ENCODE measurements around the gene BOLA1. TPM values are rescaled to one million over a fixed set of nuclear protein-coding genes. Genes with fewer than 3 reads are reported as not detected.
A peak's percentile ranks its signal among the peaks of the same experiment; 100 is the strongest.
"Not testable (repeated sequence)": the region's sequence is repeated elsewhere in the genome, so short reads cannot be mapped to it uniquely, and the experiment has no call there.

BOLA1 gene
- polyA plus RNA-seq (2013): 8.6 and 9.4 TPM in 2 replicates

- Histone ChIP-seq H3K9ac (ENCODE audit: low read length) (peak within 1 kb of the TSS; percentile 59), H2BK12ac (ENCODE audit: low read length) (peak within 1 kb of the TSS; percentile 5), H3K27ac (ENCODE audit: low read depth, low read length) (peak within 1 kb of the TSS; percentile 35), H2AFZ (ENCODE audit: insufficient read depth, low read length, poor library complexity) (peak within 1 kb of the TSS; percentile 59), H3K9me3 (ENCODE audit: insufficient read depth, low read depth, low read length) (no peaks in the 10 kb centered on the region), H2BK120ac (ENCODE audit: insufficient read depth, low read length, poor library complexity) (peak within 1 kb of the TSS; percentile 49), H3K4me1 (ENCODE audit: control insufficient read depth in 1 of 2, insufficient read depth in 2 of 2, low read length in 2 of 2) (peaks cover 11 to 20% of the 10 kb centered on the region in 2 experiments), H3K23ac (ENCODE audit: low read length) (no peak within 1 kb of the TSS), H3K4ac (ENCODE audit: low read depth, low read length) (peak within 1 kb of the TSS; percentile 33), H3K79me2 (ENCODE audit: control insufficient read depth, insufficient read depth, low read length, poor library complexity) (peaks cover 4% of the 10 kb centered on the region), H4K91ac (ENCODE audit: low read depth, low read length) (peak within 1 kb of the TSS; percentile 81), H4K8ac (ENCODE audit: low read depth, low read length) (peak within 1 kb of the TSS; percentile 86), H3K14ac (ENCODE audit: low read length) (peak within 1 kb of the TSS; percentile 10), H3K18ac (ENCODE audit: low read length) (peak within 1 kb of the TSS; percentile 53), H2BK5ac (ENCODE audit: low read depth, low read length, poor library complexity) (peak within 1 kb of the TSS; percentile 15), H3K27me3 (ENCODE audit: insufficient read depth, low read length) (no peaks in the 10 kb centered on the region), H2AK5ac (ENCODE audit: low read length) (peak within 1 kb of the TSS; percentile 50), H3K4me3 (ENCODE audit: low read depth, low read length) (peak within 1 kb of the TSS; percentile 70), H3K79me1 (ENCODE audit: low read length) (peaks cover 6% of the 10 kb centered on the region), H3K4me2 (ENCODE audit: low read length) (peak within 1 kb of the TSS; percentile 66), H3K36me3 (ENCODE audit: control insufficient read depth in 1 of 2, insufficient read depth in 2 of 2, low read length in 2 of 2) (no peaks in the 10 kb centered on the region), H4K12ac (ENCODE audit: low read depth, low read length) (peak within 1 kb of the TSS; percentile 48)
- no CpG with 5 or more reads among the region's 65 CpGs for WGBS (ENCODE audit: extremely low coverage, insufficient coverage, insufficient read length)
- peak; percentile 86 to 93 for DNase-seq
Measured at GRCh38 chr1:149899460-149900284, at the start of gene BOLA1. TSS of gene BOLA1 (plus strand) at chr1:149899568. CDS start at chr1:149900060, 492 bp downstream.

GRCh38 chr1:149849947-149850360 is 49.4 kb upstream of the BOLA1 start:
- peak overlapping the region; percentile 66 for H3K4me2 ChIP-seq (ENCODE audit: low read length)
- no peak overlapping the region for H4K8ac ChIP-seq (ENCODE audit: low read depth, low read length)
- peak overlapping the region; percentile 55 for H3K9ac ChIP-seq (ENCODE audit: low read length)
- H4K91ac ChIP-seq (ENCODE audit: low read depth, low read length): no peak overlapping the region
- no peak overlapping the region for H2BK12ac ChIP-seq (ENCODE audit: low read length)
- H3K79me1 ChIP-seq (ENCODE audit: low read length): no peaks in the 10 kb centered on the region
- H3K23ac ChIP-seq (ENCODE audit: low read length): no peak overlapping the region
- H3K27me3 ChIP-seq (ENCODE audit: insufficient read depth, low read length): no peaks in the 10 kb centered on the region
- H3K4me1 ChIP-seq (ENCODE audit: control insufficient read depth in 1 of 2, insufficient read depth in 2 of 2, low read length in 2 of 2): peaks cover 0 to 6% of the 10 kb centered on the region in 2 experiments
- H2BK120ac ChIP-seq (ENCODE audit: insufficient read depth, low read length, poor library complexity): no peak overlapping the region
- no peak overlapping the region for H4K12ac ChIP-seq (ENCODE audit: low read depth, low read length)
- no peak overlapping the region for H2AFZ ChIP-seq (ENCODE audit: insufficient read depth, low read length, poor library complexity)
- H3K4me3 ChIP-seq (ENCODE audit: low read depth, low read length): peak overlapping the region; percentile 59
- peaks cover 3% of the 10 kb centered on the region for H3K79me2 ChIP-seq (ENCODE audit: control insufficient read depth, insufficient read depth, low read length, poor library complexity)
- H3K9me3 ChIP-seq (ENCODE audit: insufficient read depth, low read depth, low read length): no peaks in the 10 kb centered on the region
- no peak overlapping the region for H2AK5ac ChIP-seq (ENCODE audit: low read length)
- peak in 1 of 2 donors; percentile 8 for DNase-seq
- H3K36me3 ChIP-seq (ENCODE audit: control insufficient read depth in 1 of 2, insufficient read depth in 2 of 2, low read length in 2 of 2): no peaks in the 10 kb centered on the region
- H3K14ac ChIP-seq (ENCODE audit: low read length): no peak overlapping the region
- H2BK5ac ChIP-seq (ENCODE audit: low read depth, low read length, poor library complexity): no peak overlapping the region
- no peak overlapping the region for H3K18ac ChIP-seq (ENCODE audit: low read length)
- peak overlapping the region; percentile 17 for H3K27ac ChIP-seq (ENCODE audit: low read depth, low read length)
- no peak overlapping the region for H3K4ac ChIP-seq (ENCODE audit: low read depth, low read length)
- no CpG with 5 or more reads among the region's 9 CpGs for WGBS (ENCODE audit: extremely low coverage, insufficient coverage, insufficient read length)

GRCh38 chr1:149850732-149851345 is 48.5 kb upstream of the BOLA1 start:
- not testable (repeated sequence) for H3K4me1 ChIP-seq (ENCODE audit: control insufficient read depth in 1 of 2, insufficient read depth in 2 of 2, low read length in 2 of 2); H3K27me3 ChIP-seq (ENCODE audit: insufficient read depth, low read length); H3K79me1 ChIP-seq (ENCODE audit: low read length); H4K8ac ChIP-seq (ENCODE audit: low read depth, low read length); H2BK12ac ChIP-seq (ENCODE audit: low read length); H3K9me3 ChIP-seq (ENCODE audit: insufficient read depth, low read depth, low read length); H3K4me2 ChIP-seq (ENCODE audit: low read length); H3K14ac ChIP-seq (ENCODE audit: low read length); H2AK5ac ChIP-seq (ENCODE audit: low read length); H2BK120ac ChIP-seq (ENCODE audit: insufficient read depth, low read length, poor library complexity); H2AFZ ChIP-seq (ENCODE audit: insufficient read depth, low read length, poor library complexity); H3K27ac ChIP-seq (ENCODE audit: low read depth, low read length); H3K9ac ChIP-seq (ENCODE audit: low read length); H3K4me3 ChIP-seq (ENCODE audit: low read depth, low read length); H4K91ac ChIP-seq (ENCODE audit: low read depth, low read length); H4K12ac ChIP-seq (ENCODE audit: low read depth, low read length); H3K18ac ChIP-seq (ENCODE audit: low read length); DNase-seq; H3K23ac ChIP-seq (ENCODE audit: low read length); H2BK5ac ChIP-seq (ENCODE audit: low read depth, low read length, poor library complexity); H3K79me2 ChIP-seq (ENCODE audit: control insufficient read depth, insufficient read depth, low read length, poor library complexity); H3K4ac ChIP-seq (ENCODE audit: low read depth, low read length); H3K36me3 ChIP-seq (ENCODE audit: control insufficient read depth in 1 of 2, insufficient read depth in 2 of 2, low read length in 2 of 2)
- WGBS (ENCODE audit: extremely low coverage, insufficient coverage, insufficient read length): no CpG with 5 or more reads among the region's 62 CpGs

- H3K23ac ChIP-seq (ENCODE audit: low read length); H3K27me3 ChIP-seq (ENCODE audit: insufficient read depth, low read length); H2AK5ac ChIP-seq (ENCODE audit: low read length); H3K9me3 ChIP-seq (ENCODE audit: insufficient read depth, low read depth, low read length); H3K18ac ChIP-seq (ENCODE audit: low read length); H2BK120ac ChIP-seq (ENCODE audit: insufficient read depth, low read length, poor library complexity); H3K79me2 ChIP-seq (ENCODE audit: control insufficient read depth, insufficient read depth, low read length, poor library complexity); H3K4me3 ChIP-seq (ENCODE audit: low read depth, low read length); H3K36me3 ChIP-seq (ENCODE audit: control insufficient read depth in 1 of 2, insufficient read depth in 2 of 2, low read length in 2 of 2); H4K91ac ChIP-seq (ENCODE audit: low read depth, low read length); DNase-seq; H2AFZ ChIP-seq (ENCODE audit: insufficient read depth, low read length, poor library complexity); H2BK5ac ChIP-seq (ENCODE audit: low read depth, low read length, poor library complexity); H4K12ac ChIP-seq (ENCODE audit: low read depth, low read length); H2BK12ac ChIP-seq (ENCODE audit: low read length); H3K4me2 ChIP-seq (ENCODE audit: low read length); H3K4me1 ChIP-seq (ENCODE audit: control insufficient read depth in 1 of 2, insufficient read depth in 2 of 2, low read length in 2 of 2); H3K27ac ChIP-seq (ENCODE audit: low read depth, low read length); H3K9ac ChIP-seq (ENCODE audit: low read length); H3K4ac ChIP-seq (ENCODE audit: low read depth, low read length); H3K79me1 ChIP-seq (ENCODE audit: low read length); H3K14ac ChIP-seq (ENCODE audit: low read length); H4K8ac ChIP-seq (ENCODE audit: low read depth, low read length): not testable (repeated sequence)
- WGBS (ENCODE audit: extremely low coverage, insufficient coverage, insufficient read length): no CpG with 5 or more reads among the region's 53 CpGs
Measured at GRCh38 chr1:149851585-149852213, 47.7 kb upstream of the BOLA1 start.

Data from trophoblast cell (in vitro differentiated cells and primary cell).